Mucosa of stomach (tissue), 1 donor: Measurements from ENCODE around the gene RNH1.
A peak's percentile ranks its signal among the peaks of the same experiment; 100 is the strongest.
"Not testable (repeated sequence)": the region's sequence is repeated elsewhere in the genome, so short reads cannot be mapped to it uniquely, and the experiment has no call there.

Source experiments
- H3K27me3 ChIP-seq: one replicate; pipeline ENCODE4 v1.7.0; 2013; ENCODE audit warnings: mild to moderate bottlenecking, low read length; ENCODE audit not compliant: control insufficient read depth, insufficient read depth
- H3K36me3 ChIP-seq: one replicate; pipeline ENCODE4 v1.7.0; 2013; ENCODE audit warnings: low read length; ENCODE audit not compliant: control insufficient read depth, insufficient read depth
- H3K4me1 ChIP-seq: one replicate; pipeline ENCODE4 v1.7.0; 2013; ENCODE audit warnings: mild to moderate bottlenecking, low read length; ENCODE audit not compliant: control insufficient read depth, insufficient read depth
- H3K4me3 ChIP-seq: one replicate; pipeline ENCODE4 v1.7.0; 2013; ENCODE audit warnings: low read length
- H3K9ac ChIP-seq: one replicate; pipeline ENCODE4 v1.7.0; 2013; ENCODE audit warnings: mild to moderate bottlenecking, low read length, moderate library complexity
- H3K9me3 ChIP-seq: one replicate; pipeline ENCODE4 v1.7.0; 2013; ENCODE audit warnings: mild to moderate bottlenecking, low read length, moderate library complexity; ENCODE audit not compliant: control insufficient read depth
- donor health status: Pancreatic carcinoma.

Gene RNH1

DNA sequence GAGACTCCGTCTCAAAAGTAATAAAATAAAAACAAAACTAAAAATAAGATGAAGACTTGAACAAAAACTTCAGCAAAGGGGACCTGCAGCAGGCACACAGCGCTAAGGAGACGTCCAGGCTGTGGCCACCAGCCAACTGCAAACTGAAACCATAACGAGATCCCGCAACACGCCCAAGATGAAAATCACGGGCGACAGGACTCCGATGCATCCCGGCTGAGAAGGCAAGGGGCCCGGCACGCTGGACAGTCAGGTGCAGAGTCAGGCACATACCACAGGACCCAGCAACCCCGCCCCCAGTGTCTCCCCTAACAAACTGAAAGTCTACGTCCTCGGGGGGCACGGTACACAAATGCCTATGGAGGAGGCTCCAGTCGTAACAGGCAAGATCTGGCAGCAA is 19.1 kb upstream of the RNH1 start:
- Histone ChIP-seq H3K27me3 (peaks cover under 1% of the 10 kb centered on the region), H3K9ac (no peak overlapping the region), H3K36me3 (no peaks in the 10 kb centered on the region), H3K4me1 (no peaks in the 10 kb centered on the region), H3K9me3 (no peaks in the 10 kb centered on the region), H3K4me3 (no peak overlapping the region)

DNA sequence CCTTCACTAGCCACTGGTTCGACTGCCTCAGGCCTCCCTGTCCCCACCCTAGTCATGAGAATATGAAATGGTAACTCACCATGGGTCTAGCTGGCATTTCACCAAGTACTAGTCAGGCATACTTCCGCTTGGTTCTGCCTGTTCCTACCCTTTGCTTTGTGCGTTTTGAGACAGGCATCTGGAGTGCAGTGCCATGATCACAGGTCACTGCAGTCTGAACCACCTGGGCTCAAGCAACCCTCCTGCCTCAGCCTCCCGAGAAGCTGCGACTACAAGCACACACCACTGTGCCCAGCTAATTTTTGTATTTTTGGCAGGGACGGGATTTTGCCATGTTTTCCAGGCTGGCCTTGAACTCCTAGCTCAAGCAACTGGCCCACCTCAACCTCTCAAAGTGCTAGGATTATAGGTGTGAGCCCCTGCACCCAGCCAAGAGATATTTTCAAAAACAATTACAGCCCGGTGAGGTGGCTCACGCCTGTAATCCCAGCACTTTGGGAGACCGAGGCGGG is 14.2 kb upstream of the RNH1 start:
- Histone ChIP-seq H3K9me3 (no peaks in the 10 kb centered on the region), H3K4me1 (no peaks in the 10 kb centered on the region), H3K4me3 (no peak overlapping the region), H3K27me3 (peaks cover 3% of the 10 kb centered on the region), H3K36me3 (no peaks in the 10 kb centered on the region), H3K9ac (no peak overlapping the region)

DNA sequence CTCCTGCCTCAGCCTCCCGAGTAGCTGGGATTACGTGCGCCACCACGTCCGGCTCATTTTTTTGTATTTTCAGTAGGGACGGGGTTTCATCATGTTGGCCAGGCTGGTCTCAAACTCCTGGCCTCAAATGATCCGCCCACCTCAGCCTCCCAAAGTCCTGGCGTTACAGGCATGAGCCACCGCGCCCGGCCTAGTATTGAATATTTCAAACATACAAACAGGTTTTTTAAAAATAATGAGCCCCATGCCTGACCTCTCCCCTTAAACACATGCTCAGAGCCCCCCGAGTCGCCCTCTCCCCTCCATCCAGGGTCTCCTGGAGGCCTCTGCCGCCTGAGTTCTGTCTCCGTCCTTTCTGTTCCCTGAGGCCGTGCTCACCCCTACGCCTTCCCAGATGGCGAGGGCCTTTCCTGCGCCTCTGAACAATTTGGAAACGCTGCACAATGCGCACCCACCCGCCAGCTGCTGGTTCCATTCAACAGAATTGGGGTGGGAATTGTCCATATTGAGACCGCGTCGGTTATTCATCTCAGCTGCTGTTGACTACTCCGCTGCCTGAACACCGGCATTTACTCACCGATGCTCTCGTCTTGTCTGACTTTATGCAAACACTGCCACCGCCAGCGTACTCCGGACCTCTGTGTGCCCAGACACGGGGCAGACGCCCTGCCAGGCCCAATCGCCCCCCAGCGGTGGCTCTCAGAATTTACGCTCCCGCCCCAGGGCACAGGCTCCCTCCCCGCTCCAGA is 13.6 kb upstream of the RNH1 start:
- Histone ChIP-seq H3K36me3 (no peaks in the 10 kb centered on the region), H3K9me3 (no peaks in the 10 kb centered on the region), H3K9ac (no peak overlapping the region), H3K4me1 (no peaks in the 10 kb centered on the region), H3K4me3 (no peak overlapping the region), H3K27me3 (peaks cover 3% of the 10 kb centered on the region)

DNA sequence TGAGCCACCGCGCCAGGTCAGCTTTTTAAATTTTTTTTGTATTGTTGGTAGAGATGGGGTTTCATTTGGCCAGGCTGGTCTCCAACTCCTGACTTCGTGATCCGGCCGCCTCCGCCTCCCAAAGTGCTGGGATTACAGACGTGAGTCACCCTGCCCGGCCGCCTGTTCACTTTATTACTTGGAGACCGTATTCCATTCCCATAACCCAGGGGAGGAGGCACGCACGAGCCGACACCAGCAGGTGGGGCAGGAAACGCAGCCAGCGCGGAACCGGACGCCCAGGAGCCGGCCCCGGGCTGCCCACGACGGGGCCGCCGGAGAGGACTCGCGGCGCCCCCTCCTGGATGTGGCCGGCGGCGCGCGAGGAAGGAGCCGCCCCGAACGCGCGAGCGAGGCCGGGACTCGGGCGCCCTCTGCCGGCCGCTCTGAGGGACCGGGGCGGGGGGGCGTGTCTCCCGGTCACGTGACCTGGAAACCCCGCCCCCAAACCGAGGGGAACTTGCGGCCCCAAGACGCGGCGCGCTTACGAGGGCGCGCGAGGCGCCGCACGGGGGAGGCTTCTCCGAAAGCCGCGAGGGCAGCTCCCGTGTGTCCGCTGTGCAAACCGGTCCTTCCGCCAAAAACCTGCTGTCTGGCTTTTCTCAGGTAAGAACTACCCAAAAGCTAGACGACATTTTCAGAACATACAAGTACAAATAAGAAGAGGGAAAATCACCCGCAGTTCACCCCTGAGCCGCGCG is 11.6 kb upstream of the RNH1 start:
- Histone ChIP-seq H3K4me3 (no peak overlapping the region), H3K27me3 (peaks cover 3% of the 10 kb centered on the region), H3K4me1 (no peaks in the 10 kb centered on the region), H3K9me3 (no peaks in the 10 kb centered on the region), H3K36me3 (no peaks in the 10 kb centered on the region), H3K9ac (peak overlapping the region; percentile 34)

DNA sequence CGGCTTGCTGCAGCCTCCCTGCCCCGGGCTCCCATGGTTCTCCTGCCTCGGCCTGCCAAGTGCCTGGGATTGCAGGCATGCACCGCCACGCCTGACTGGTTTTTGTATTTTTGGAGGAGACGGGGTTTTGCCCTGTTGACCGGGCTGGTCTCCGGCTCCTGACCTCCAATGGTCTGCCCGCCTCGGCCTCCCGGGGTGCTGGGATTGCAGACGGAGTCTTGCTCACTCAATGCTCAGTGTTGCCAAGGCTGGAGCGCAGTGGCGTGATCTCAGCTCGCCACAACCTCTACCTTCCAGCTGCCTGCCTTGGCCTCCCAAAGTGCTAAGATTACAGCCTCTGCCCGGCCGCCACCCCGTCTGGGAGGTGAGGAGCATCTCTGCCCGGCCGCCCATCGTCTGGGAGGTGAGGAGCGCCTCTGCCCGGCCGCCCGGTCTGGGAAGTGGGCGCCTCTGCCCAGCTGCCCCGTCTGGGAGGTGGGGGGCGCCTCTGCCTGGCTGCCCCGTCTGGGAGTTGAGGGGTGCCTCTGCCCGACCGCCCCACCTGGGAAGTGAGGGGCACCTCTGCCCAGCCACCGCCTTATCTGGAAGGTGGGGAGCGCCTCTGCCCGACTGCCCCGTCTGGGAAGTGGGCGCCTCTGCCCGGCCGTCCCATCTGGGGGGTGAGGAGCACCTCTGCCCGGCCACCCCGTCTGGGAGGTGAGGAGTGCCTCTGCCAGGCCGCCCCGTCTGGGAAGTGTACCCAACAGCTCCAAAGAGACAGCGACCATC is 10.1 kb upstream of the RNH1 start:
- not testable (repeated sequence) for H3K4me1 ChIP-seq, H3K9me3 ChIP-seq, H3K27me3 ChIP-seq, H3K36me3 ChIP-seq, H3K4me3 ChIP-seq, H3K9ac ChIP-seq

DNA sequence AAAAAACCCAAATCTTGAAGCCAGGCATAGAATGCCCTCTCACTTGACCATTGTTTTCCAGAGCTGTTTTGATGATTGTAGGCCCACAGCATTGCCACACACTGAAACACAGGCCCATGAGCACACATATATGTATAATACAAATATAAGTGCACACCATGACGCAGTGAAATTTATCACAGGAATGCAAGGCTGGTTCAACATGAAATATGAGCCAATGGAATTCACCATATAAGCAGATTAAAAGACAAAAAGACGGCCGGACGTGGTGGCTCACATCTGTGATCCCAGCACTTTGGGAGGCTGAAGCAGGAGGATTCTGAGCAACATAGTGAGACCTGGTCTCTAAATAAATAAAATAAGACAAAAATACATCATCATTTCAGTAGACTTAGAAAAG is 9.4 kb upstream of the RNH1 start:
- no peak overlapping the region for H3K9ac ChIP-seq
- H3K36me3 ChIP-seq: no peaks in the 10 kb centered on the region
- no peaks in the 10 kb centered on the region for H3K9me3 ChIP-seq
- H3K4me3 ChIP-seq: no peak overlapping the region
- no peaks in the 10 kb centered on the region for H3K4me1 ChIP-seq
- peaks cover 3% of the 10 kb centered on the region for H3K27me3 ChIP-seq

DNA sequence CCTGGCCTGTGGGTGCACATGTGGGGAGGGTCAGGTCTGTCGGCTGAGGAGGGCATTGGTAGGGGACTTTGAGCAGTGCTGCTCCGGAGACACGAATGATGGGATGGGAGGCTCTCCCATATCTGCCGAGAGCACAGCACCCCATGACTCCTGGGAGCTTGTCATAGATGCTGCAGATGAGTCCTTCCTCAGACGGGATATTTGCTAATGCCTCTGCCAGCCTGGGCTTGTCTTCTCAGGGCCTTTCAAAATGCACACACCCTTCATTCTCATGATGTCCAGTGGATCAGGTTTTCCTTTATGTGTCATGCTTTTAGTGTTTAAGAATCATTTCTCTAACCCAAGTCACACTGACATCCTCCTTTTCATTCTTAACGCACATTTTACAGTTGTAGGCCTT is 8.1 kb upstream of the RNH1 start:
- H3K4me3 ChIP-seq: no peak overlapping the region
- H3K4me1 ChIP-seq: no peaks in the 10 kb centered on the region
- no peaks in the 10 kb centered on the region for H3K9me3 ChIP-seq
- H3K9ac ChIP-seq: no peak overlapping the region
- H3K27me3 ChIP-seq: no peaks in the 10 kb centered on the region
- no peaks in the 10 kb centered on the region for H3K36me3 ChIP-seq

DNA sequence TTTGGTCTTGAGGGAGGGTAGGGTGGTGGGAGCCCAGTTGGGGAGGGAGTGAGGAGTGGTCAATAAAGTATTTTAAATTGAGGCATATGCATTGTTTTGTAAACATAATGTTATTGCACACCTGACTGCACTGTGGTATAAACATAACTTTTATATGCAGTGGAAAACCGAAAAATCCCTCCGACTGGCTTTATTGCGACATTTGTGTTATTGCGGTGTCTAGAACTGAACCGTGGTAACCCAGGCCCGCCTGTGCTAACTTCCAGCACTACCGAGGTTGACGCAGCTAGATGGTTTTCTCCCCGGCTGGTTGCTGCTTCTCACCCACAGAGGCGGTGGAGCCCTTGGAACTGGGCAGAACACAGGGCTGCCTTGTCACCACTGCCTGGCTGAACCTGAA is 7.6 kb upstream of the RNH1 start:
- H3K9ac ChIP-seq: no peak overlapping the region

DNA sequence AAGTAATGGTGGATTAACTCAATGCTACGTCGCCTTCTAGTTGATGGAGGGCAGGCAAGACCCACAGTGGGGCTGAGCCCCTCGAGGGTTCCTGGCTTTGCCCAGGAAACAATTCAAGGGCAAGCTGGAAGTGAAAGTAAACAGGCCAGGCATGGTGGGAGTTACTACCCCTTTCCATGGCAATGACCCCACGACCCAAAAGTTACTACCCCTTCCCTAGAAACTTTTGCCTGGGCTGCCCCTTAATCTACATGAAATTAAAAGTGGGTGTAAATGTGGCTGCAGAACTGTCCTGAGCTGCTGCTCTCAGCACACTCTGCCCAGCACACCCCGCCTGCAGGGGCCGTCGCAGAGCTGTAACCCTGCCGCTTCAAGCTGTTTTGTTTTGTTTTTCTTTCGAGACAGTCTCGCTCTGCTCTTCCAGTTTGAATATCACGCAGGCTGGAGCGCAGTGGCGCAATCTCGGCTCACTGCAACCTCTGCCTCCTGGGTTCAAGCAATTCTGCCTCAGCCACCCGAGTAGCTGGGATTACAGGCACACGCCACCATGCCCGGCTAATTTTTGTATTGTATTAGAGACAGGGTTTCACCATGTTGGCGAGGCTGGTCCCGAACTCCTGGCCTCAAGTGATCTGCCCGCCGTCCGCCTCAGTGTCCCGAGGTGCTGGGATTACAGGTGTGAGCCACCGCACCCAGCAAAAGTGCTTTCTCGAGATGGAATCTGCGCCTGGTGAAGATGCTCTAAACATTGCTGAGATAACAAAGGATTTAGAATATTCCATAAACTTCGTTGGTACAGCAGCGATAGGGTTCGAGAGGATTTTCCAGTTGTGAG is 5.9 kb upstream of the RNH1 start:
- no peak overlapping the region for H3K9ac ChIP-seq
- no peaks in the 10 kb centered on the region for H3K4me1 ChIP-seq
- H3K27me3 ChIP-seq: no peaks in the 10 kb centered on the region
- H3K4me3 ChIP-seq: no peak overlapping the region
- no peaks in the 10 kb centered on the region for H3K9me3 ChIP-seq
- no peaks in the 10 kb centered on the region for H3K36me3 ChIP-seq

More for the DNA sequence above, 7.6 kb upstream of the RNH1 start:
- Histone ChIP-seq H3K9me3 (no peaks in the 10 kb centered on the region), H3K4me1 (no peaks in the 10 kb centered on the region), H3K4me3 (no peak overlapping the region), H3K27me3 (no peaks in the 10 kb centered on the region), H3K36me3 (no peaks in the 10 kb centered on the region)

DNA sequence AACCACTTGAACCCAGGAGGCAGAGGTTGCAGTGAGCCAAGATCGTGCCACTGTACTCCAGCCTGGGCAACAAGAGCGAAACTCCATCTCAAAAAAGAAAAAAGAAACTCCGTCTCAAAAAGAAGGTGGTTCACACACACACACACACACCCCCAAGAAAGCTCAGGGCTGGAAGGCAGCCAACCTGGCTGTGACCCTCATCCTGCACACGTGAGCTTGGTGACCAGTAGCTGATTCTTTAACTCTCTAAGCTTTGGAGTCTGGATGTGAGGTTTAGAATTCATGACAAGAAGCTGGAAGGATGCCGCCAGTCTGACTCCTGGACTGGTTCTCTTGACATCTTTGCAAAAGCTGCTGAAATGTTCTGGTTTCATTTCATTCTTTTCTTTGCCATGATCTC is 1.9 kb upstream of the RNH1 start:
- peaks cover 31% of the 10 kb centered on the region for H3K4me1 ChIP-seq
- no peaks in the 10 kb centered on the region for H3K27me3 ChIP-seq
- no peaks in the 10 kb centered on the region for H3K36me3 ChIP-seq
- H3K9me3 ChIP-seq: no peaks in the 10 kb centered on the region
- no peak overlapping the region for H3K4me3 ChIP-seq
- H3K9ac ChIP-seq: no peak overlapping the region

DNA sequence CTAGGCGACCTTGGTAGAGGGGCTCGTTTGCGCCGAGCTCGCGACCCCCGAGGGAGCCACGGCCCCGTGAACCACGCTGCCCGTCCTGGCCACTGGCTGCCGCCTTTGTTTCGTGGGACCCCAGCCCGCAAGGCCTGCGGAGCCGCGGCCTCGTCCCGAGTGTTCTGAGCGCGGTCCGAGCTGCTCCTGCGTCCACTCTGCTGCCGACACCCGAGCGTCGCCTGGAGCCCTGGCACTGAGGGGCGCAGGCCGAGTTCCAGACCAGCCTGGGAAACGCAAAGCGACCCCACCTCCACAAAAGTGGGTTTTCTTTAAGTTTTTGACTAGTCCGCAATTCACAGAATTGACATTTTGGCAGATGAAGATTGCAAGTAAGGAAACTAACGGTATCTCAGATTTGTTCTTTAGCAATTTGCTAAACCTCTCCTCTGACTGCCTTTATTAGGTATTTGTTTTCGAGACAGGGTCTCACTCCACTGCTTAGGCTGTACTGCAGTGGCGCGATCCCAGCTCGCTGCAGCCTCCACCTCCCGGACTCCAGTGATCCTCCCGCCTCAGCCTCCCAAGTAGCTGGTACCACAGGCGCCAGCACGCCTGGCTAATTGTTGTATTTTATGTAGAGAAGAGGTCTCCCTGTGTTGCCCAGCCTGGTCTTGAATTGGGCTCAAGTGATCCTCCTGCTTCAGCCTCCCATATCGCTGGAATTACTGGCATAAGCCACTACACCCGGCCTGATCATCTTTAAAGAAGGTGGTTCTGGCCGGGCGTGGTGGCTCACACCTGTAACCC is 879 bp upstream of the RNH1 start:
- H3K9me3 ChIP-seq: no peaks in the 10 kb centered on the region
- H3K4me3 ChIP-seq: no peak overlapping the region
- peaks cover 36% of the 10 kb centered on the region for H3K4me1 ChIP-seq
- H3K36me3 ChIP-seq: no peaks in the 10 kb centered on the region
- peak overlapping the region; percentile 47 for H3K9ac ChIP-seq
- no peaks in the 10 kb centered on the region for H3K27me3 ChIP-seq
